Astrocyte of the hippocampus (primary cell): ENCODE measurements around the gene NIBAN1.
"Not testable (repeated sequence)": the region's sequence is repeated elsewhere in the genome, so short reads cannot be mapped to it uniquely, and the experiment has no call there.

Source experiments
- DNase-seq: peaks from one replicate; pipeline ENCODE4 v3.0.0; 2011; ENCODE audit warnings: low read depth, low spot score

The NIBAN1 gene, protein sequence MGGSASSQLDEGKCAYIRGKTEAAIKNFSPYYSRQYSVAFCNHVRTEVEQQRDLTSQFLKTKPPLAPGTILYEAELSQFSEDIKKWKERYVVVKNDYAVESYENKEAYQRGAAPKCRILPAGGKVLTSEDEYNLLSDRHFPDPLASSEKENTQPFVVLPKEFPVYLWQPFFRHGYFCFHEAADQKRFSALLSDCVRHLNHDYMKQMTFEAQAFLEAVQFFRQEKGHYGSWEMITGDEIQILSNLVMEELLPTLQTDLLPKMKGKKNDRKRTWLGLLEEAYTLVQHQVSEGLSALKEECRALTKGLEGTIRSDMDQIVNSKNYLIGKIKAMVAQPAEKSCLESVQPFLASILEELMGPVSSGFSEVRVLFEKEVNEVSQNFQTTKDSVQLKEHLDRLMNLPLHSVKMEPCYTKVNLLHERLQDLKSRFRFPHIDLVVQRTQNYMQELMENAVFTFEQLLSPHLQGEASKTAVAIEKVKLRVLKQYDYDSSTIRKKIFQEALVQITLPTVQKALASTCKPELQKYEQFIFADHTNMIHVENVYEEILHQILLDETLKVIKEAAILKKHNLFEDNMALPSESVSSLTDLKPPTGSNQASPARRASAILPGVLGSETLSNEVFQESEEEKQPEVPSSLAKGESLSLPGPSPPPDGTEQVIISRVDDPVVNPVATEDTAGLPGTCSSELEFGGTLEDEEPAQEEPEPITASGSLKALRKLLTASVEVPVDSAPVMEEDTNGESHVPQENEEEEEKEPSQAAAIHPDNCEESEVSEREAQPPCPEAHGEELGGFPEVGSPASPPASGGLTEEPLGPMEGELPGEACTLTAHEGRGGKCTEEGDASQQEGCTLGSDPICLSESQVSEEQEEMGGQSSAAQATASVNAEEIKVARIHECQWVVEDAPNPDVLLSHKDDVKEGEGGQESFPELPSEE

DNA sequence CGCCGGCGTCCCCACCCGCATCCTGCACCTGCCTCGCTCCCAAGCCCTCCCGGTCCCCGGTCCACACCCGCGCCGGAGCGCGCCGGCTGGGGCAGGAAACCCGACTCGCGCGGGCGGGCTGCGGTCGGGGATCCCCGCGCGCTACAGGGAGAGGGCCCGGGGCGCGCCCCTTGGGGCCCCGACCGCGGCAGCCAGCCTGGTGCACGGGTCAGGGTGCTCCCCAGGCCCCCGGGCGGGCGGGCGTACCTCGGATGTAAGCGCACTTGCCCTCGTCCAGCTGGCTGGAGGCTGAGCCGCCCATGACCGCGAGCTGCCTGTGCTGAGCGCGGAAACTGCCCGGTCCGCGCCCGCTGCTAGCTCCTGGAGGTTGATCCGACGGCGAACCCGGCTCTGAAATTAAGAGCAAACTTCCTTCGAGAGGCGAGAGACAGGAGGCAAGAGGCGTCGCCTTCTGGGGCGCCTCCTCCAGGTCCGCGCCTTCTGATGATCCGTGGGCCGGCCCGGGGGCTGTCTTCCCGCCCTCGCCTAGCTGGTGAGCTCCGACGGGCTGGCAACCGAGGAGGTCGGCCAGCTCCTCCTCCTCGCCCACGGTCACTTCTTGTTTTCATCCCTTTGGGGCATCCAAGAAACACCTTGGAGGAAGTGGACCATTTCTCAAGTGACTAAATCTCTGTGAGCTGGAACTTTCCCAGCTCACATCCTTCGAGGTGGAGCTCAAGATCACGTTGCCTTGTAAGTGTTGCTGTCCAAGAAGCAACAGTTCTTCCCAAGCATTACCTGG is at the start of gene NIBAN1:
Gene NIBAN1, minus strand, starts transcription at position 453 of the 781 bp plus-strand sequence. Its CDS starts 152 bp downstream, at position 301.
- DNase-seq = peak; percentile 80

DNA sequence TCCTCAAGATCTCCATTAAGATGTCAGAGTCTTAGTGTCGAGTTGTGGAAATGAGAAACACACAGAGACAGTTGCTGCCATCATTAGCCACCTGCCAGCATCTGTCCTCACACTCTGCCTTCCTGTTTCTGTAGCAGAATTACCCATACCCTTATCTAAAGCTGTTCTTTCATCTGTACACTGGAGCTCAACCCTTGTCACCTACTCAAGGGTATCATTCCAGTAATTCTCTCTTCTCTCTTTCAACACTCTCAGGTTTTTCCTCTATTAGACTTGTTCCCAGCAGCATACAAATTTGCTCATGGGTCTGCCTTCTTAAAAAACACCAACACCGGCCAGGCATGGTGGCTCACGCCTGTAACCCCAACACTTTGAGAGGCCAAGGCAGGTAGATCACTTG is 43.7 kb upstream of the NIBAN1 start:
- DNase-seq = no peak

GRCh38 chr1:185017338-185017737 is 43.0 kb upstream of the NIBAN1 start:
- DNase-seq = peak; percentile 84

- DNase-seq = no peak
Observed at GRCh38 chr1:185016880-185017279, 42.6 kb upstream of the NIBAN1 start.

- DNase-seq = no peak
Observed at GRCh38 chr1:185015631-185016030, 41.3 kb upstream of the NIBAN1 start.

DNA sequence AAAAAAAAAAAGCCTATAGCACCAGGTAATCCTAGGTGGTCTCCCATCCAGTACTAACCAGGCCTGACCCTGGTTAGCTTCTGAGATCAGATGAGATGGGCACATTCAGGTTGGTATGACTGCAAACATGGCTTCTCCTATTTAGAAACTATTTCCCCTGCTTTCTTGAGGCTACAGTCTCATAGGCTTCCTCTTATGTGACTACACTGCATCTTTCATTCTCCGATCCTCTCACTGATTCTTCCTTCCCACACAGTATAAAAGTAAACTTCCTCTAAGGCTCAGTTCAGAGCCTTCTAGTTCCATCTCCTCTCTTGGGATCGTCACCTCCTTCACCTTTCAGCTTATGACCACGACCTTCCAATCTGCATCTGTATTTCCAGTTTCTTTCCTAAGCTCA is 40.6 kb upstream of the NIBAN1 start:
- DNase-seq = no peak

- DNase-seq = no peak
Observed at GRCh38 chr1:185010361-185010760, 36.1 kb upstream of the NIBAN1 start.

- DNase-seq = no peak
Observed at GRCh38 chr1:185008838-185009237, 34.5 kb upstream of the NIBAN1 start.

DNA sequence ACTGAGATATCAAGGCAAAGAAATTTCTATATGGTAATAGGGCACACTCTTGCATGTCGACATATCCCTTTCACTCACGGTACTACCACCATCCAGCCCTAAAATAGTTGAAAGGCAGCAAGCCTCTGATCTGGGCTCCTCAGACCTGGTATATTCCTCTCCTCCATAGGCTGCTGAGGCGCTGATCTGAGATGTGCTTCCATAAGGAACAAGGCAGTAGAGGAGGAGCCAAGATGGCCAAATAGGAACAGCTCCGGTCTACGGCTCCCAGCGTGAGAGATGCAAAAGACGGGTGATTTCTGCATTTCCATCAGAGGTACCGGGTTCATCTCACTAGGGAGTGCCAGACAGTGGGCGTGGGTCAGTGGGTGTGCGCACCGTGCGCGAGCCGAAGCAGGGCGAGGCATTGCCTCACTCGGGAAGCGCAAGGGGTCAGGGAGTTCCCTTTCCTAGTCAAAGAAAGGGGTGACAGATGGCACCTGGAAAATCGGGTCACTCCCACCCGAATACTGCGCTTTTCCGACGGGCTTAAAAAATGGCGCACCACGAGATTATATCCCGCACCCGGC is 27.1 kb upstream of the NIBAN1 start:
- DNase-seq = not testable (repeated sequence)

- not testable (repeated sequence) for DNase-seq
Observed at GRCh38 chr1:184999974-185000373, 25.7 kb upstream of the NIBAN1 start.

GRCh38 chr1:184994301-184994700 is 20.0 kb upstream of the NIBAN1 start:
- no peak for DNase-seq

DNA sequence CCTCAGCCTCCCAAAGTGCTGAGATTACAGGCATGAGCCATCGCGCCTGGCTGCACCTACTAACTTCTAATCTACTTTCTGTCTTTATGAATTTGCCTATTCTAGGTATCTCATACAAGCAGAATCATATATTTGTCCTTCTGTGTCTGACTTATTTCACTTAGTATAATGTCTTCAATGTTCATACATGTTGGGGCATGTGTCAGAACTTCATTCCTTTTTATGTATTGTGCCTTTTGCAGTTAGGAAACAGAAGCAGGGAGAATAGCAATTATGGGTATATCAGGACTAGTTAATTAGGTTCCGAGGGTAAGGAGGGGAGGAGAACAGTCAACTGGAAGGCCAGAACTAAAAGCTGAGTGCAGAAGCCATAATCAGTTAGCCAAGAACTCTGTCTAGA is 18.0 kb upstream of the NIBAN1 start:
- no peak for DNase-seq

- no peak for DNase-seq
Observed at GRCh38 chr1:184990204-184990603, 15.9 kb upstream of the NIBAN1 start.

GRCh38 chr1:184988506-184988905 is 14.2 kb upstream of the NIBAN1 start:
- peak; percentile 61 for DNase-seq

GRCh38 chr1:184987696-184988095 is 13.4 kb upstream of the NIBAN1 start:
- DNase-seq = no peak

DNA sequence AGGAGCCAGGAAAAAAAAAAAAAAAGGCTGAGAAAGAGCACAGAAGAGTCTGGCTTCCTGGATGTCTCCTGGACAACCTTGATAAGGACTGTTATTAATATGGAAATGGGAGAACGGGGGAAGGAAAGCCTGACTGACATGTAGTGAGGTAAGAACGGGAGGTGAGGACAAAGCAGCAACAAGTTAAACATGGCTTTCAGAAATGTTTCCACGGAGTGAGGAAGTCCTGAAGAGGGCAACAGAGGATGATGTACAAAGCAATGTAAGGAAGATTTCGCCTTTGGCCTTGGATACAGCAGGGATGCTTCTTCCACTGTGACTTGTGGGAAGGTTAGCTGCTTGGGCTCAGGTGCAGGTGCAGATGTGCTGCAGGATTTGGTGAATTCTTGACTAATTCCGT is 11.9 kb upstream of the NIBAN1 start:
- DNase-seq = peak; percentile 20

DNA sequence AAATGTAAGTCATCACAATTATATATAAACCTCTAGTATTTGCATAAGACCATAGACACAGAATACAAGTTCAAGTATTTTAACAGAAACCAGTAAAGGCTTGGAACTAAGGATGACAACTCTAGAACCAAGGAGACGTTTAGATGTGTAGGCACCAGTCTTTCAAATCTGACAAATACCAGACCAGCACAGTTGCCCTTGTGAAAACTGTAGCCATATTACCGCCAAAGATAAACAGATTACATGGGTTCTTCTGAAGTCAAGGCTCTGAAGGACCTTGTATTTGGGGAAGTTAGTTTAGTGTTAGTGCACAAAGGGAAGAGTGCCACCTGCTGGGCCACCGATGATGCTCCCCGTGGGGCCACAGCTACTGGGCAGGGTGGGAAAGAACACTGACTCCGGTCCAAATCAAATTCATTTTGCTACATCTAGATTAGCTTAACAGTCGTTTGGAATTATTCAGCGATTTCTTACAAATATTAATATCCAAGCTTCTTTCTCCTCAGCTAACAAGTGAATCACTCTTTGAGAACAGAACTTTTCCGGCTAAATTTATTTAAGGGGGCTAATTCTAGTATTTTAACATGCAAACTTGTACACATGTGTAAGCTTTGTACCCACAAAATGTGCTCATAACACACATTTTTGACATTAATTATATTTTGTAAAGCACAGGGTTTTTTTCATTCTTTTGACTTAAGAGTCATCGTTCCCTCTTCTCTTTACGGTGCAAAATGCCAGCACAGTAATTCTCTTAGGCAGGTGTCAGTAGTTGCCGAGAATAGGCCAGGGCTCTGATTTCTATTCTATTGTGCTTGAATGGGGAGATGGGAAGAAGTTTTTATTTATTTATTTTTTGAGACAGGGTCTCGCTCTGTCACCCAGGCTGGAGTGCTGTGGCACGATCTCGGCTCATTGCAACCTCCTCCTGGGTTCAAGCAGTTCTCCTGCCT is 8.0 kb upstream of the NIBAN1 start:
- peak; percentile 82 for DNase-seq

- DNase-seq = no peak
Observed at GRCh38 chr1:184980726-184981125, 6.4 kb upstream of the NIBAN1 start.

DNA sequence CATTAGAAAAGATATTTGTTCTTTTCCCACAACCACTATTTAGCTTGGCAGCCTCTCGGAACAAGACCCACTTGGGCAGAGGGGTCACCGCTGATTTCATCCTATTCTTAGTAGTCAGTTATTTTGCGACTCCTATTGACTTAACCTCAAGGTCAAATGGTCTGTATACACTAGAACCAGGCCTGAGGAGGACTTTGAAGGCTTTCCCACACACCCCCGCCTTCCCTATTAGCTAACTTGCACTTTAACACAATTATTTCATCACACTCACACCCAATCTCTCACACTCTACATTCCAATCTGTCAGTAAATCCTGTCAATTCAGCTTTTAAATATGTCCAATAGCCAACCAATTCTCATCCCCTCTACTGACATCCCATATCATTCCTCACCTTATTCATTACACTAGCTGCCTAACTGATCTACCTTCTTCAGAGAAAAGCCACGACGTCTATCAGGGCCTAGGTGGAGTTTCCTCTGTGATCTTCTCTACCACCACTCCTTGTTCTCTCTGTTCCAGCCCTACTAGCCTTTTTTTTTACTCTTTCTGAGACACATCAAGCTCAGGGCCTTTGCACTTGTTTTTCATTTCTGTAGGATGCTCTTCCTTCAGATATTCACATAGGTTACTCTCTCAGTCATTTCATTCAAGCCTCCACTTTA is 1.0 kb upstream of the NIBAN1 start:
- DNase-seq = no peak

DNA sequence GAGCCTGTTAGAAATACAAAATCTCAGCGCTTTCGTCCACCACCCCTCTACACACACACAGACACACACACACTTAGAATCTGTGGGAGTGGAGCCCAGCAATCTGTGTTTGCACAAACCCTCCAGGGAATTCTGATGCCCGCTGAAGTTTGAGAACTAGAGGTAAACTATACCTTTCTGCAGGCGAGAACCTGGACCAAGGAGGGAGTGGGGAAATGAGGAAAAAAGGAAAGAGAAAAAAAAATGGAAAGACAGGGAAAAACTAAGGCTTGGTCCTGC is 468 bp upstream of the NIBAN1 start:
- DNase-seq = no peak
